Renal cortical epithelial cell (primary cell): ENCODE data around the gene ANK2. TPM values are rescaled to one million over a fixed set of nuclear protein-coding genes. Genes with fewer than 3 reads are reported as not detected.
A peak's percentile ranks its signal among the peaks of the same experiment; 100 is the strongest.

ENCODE experiments used
- DNase-seq: peaks from one replicate; pipeline ENCODE4 v3.0.0-alpha.2; 2011; ENCODE audit warnings: low read depth
- total RNA-seq: library from RNA; depleted of rRNA; stranded (reverse); fragments of >200 nt; gene quantifications from 2 replicates; pipeline ENCODE4 v1.2.3, GENCODE V29; 2014

Gene ANK2
- total RNA-seq, 1 donor from 2014 or later = 17.7 TPM

- peak; percentile 83 for DNase-seq
Observed at GRCh38 chr4:113394730-113395530, 345.5 kb downstream of the ANK2 start.

GRCh38 chr4:113397114-113397701, 347.8 kb downstream of the ANK2 start:
- peak; percentile 51 for DNase-seq

GRCh38 chr4:113398441-113399143, 349.1 kb downstream of the ANK2 start:
- DNase-seq = no peak

GRCh38 chr4:113404167-113404571, 354.7 kb downstream of the ANK2 start:
- no peak for DNase-seq

GRCh38 chr4:113404841-113405240, 355.4 kb downstream of the ANK2 start:
- no peak for DNase-seq

- no peak for DNase-seq
Observed at GRCh38 chr4:113405874-113406722, 356.6 kb downstream of the ANK2 start.

- no peak for DNase-seq
Observed at GRCh38 chr4:113406723-113407016, 357.2 kb downstream of the ANK2 start.

GRCh38 chr4:113407409-113407808, 358.0 kb downstream of the ANK2 start:
- no peak for DNase-seq

GRCh38 chr4:113409181-113409580, 359.7 kb downstream of the ANK2 start:
- DNase-seq = no peak

- DNase-seq = no peak
Observed at GRCh38 chr4:113410686-113411085, 361.2 kb downstream of the ANK2 start.

- peak; percentile 97 for DNase-seq
Observed at GRCh38 chr4:113411496-113411938, 362.1 kb downstream of the ANK2 start.

- DNase-seq = no peak
Observed at GRCh38 chr4:113419631-113420030, 370.2 kb downstream of the ANK2 start.

- DNase-seq = no peak
Observed at GRCh38 chr4:113420938-113421337, 371.5 kb downstream of the ANK2 start.

- peak; percentile 25 for DNase-seq
Observed at GRCh38 chr4:113423631-113424030, 374.2 kb downstream of the ANK2 start.

GRCh38 chr4:113433116-113433515, 383.7 kb downstream of the ANK2 start:
- no peak for DNase-seq
